Measurements from ENCODE around the gene VGLL1. TPM values are rescaled to one million over a fixed set of nuclear protein-coding genes. Genes with fewer than 3 reads are reported as not detected.

Gene VGLL1
- total RNA-seq: 1 to 10 TPM; 3.7 to 5.0 TPM

GRCh38 chrX:136531951-136532350, at the start of gene VGLL1:
Gene VGLL1, plus strand, starts transcription at chrX:136532215. Its CDS starts 3,806 bp downstream, at chrX:136536021.
- Histone ChIP-seq H3K4me1 (replicated peaks) (no peaks in the 10 kb centered on the region), H3K4me3 (no peak within 1 kb of the TSS), H3K36me3 (no peaks in the 10 kb centered on the region), H3K27me3 (replicated peaks; ENCODE audit: insufficient read depth) (no peaks in the 10 kb centered on the region), H3K27ac (no peak within 1 kb of the TSS), H3K9me3 (no peaks in the 10 kb centered on the region)
- intact Hi-C loops (cut with DNase I): no loop called here
- no peak for DNase-seq (ENCODE audit: low spot score)
- WGBS: 42% methylated on average over 3 of the region's 3 CpGs
- no peak for TF ChIP-seq POLR2AphosphoS5 (IDR thresholded peaks at IDR 0.05)
- no peak for TF ChIP-seq CTCF (IDR thresholded peaks at IDR 0.05)
- TF ChIP-seq POLR2A (IDR thresholded peaks at IDR 0.05): no peak

- Histone ChIP-seq H3K4me1 (replicated peaks) (no peaks in the 10 kb centered on the region), H3K27ac (no peak within 1 kb of the TSS), H3K27me3 (replicated peaks; ENCODE audit: insufficient read depth) (no peaks in the 10 kb centered on the region), H3K4me3 (no peak within 1 kb of the TSS), H3K36me3 (no peaks in the 10 kb centered on the region), H3K9me3 (no peaks in the 10 kb centered on the region)
- intact Hi-C loops (cut with DNase I): no loop called here
- DNase-seq (ENCODE audit: low spot score): no peak
- TF ChIP-seq POLR2A (IDR thresholded peaks at IDR 0.05): no peak
- TF ChIP-seq CTCF (IDR thresholded peaks at IDR 0.05): no peak
- no peak for TF ChIP-seq POLR2AphosphoS5 (IDR thresholded peaks at IDR 0.05)
- WGBS: 73% methylated on average over 4 of the region's 4 CpGs
Measured at GRCh38 chrX:136487647-136488046, 44.4 kb upstream of the VGLL1 start, which contains the start of gene BRS3. Gene BRS3, plus strand, starts transcription at chrX:136487947. Its CDS starts 168 bp downstream, at chrX:136488115.

GRCh38 chrX:136488706-136489105, 43.3 kb upstream of the VGLL1 start:
- Histone ChIP-seq H3K27me3 (replicated peaks; ENCODE audit: insufficient read depth) (no peaks in the 10 kb centered on the region), H3K36me3 (no peaks in the 10 kb centered on the region), H3K27ac (no peak overlapping the region), H3K4me3 (no peak overlapping the region), H3K4me1 (replicated peaks) (no peaks in the 10 kb centered on the region), H3K9me3 (no peaks in the 10 kb centered on the region)
- intact Hi-C loops (cut with DNase I): no loop called here
- no peak for TF ChIP-seq POLR2A (IDR thresholded peaks at IDR 0.05)
- no peak for TF ChIP-seq CTCF (IDR thresholded peaks at IDR 0.05)
- no peak for TF ChIP-seq POLR2AphosphoS5 (IDR thresholded peaks at IDR 0.05)
- DNase-seq (ENCODE audit: low spot score): no peak
- WGBS: 40% methylated on average over 5 of the region's 5 CpGs

- no peaks in the 10 kb centered on the region for H3K4me1 ChIP-seq (replicated peaks)
- H3K36me3 ChIP-seq: no peaks in the 10 kb centered on the region
- H3K27ac ChIP-seq: no peak overlapping the region
- H3K4me3 ChIP-seq: no peak overlapping the region
- DNase-seq (ENCODE audit: low spot score): no peak
- no peak for TF ChIP-seq POLR2A (IDR thresholded peaks at IDR 0.05)
- no peaks in the 10 kb centered on the region for H3K27me3 ChIP-seq (replicated peaks; ENCODE audit: insufficient read depth)
- 67% methylated on average over 6 of the region's 6 CpGs for WGBS
- intact Hi-C loops (cut with DNase I): no loop called here
- no peaks in the 10 kb centered on the region for H3K9me3 ChIP-seq
Measured at GRCh38 chrX:136491832-136492231, 40.2 kb upstream of the VGLL1 start.

- H3K27me3 ChIP-seq (replicated peaks; ENCODE audit: insufficient read depth): no peaks in the 10 kb centered on the region
- no peak overlapping the region for H3K4me3 ChIP-seq
- TF ChIP-seq POLR2A (IDR thresholded peaks at IDR 0.05) (no peak), POLR2AphosphoS5 (IDR thresholded peaks at IDR 0.05) (no peak), CTCF (IDR thresholded peaks at IDR 0.05) (no peak)
- no peak for DNase-seq (ENCODE audit: low spot score)
- intact Hi-C loops (cut with DNase I): no loop called here
- H3K27ac ChIP-seq: no peak overlapping the region
- H3K36me3 ChIP-seq: no peaks in the 10 kb centered on the region
- 22% methylated on average over 1 of the region's 1 CpG for WGBS
- H3K4me1 ChIP-seq (replicated peaks): no peaks in the 10 kb centered on the region
- H3K9me3 ChIP-seq: no peaks in the 10 kb centered on the region
Measured at GRCh38 chrX:136493011-136493410, 39.0 kb upstream of the VGLL1 start.

Data from prostate gland (tissue), 2 donors.